Measurements from ENCODE around the gene IGLL1. TPM values are rescaled to one million over a fixed set of nuclear protein-coding genes. Genes with fewer than 3 reads are reported as not detected.
"Not testable (repeated sequence)": the region's sequence is repeated elsewhere in the genome, so short reads cannot be mapped to it uniquely, and the experiment has no call there.

IGLL1 gene
- total RNA-seq, 1 experiment from 2014 or later, result not detected

DNA sequence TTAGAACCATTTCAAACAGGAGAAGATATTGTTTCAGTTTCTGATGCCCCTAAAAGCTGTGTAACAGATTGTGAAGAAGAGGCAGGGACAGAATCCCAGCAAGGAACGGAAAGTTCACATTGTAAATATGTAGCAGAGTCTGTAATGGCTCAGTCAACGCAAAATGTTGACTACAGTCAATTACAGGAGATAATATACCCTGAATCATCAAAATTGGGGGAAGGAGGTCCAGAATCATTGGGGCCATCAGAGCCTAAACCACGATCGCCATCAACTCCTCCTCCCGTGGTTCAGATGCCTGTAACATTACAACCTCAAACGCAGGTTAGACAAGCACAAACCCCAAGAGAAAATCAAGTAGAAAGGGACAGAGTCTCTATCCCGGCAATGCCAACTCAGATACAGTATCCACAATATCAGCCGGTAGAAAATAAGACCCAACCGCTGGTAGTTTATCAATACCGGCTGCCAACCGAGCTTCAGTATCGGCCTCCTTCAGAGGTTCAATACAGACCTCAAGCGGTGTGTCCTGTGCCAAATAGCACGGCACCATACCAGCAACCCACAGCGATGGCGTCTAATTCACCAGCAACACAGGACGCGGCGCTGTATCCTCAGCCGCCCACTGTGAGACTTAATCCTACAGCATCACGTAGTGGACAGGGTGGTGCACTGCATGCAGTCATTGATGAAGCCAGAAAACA, 40.8 kb downstream of the IGLL1 start:
- intact Hi-C loops (cut with micrococcal nuclease), result loop anchor here (1.0 to 5.0 kb wide), 3 partner anchors 137 to 580 kb away; no protein-coding TSS in a partner anchor
- Mint-ChIP-seq H3K4me1 (ENCODE audit: insufficient read depth, unreplicated experiment) (peaks cover 7% of the 10 kb centered on the region), H3K36me3 (ENCODE audit: insufficient read depth, unreplicated experiment) (no peaks in the 10 kb centered on the region), H3K9me3 (ENCODE audit: unreplicated experiment) (no peaks in the 10 kb centered on the region), H3K27ac (ENCODE audit: low read depth, unreplicated experiment) (no peak overlapping the region), H3K4me3 (ENCODE audit: unreplicated experiment) (peak overlapping the region; percentile 16), H3K27me3 (ENCODE audit: insufficient read depth, unreplicated experiment) (peaks cover 11% of the 10 kb centered on the region)
- DNase-seq (ENCODE audit: unreplicated experiment), result peak; percentile 82
- BruUV-seq (replicated peaks), result no TSS peak
- CTCF ChIA-PET, result interaction anchor here (0.6 to 1.3 kb wide), 9 partner anchors 10 to 415 kb away, joined by 3 to 4 read pairs (median 3); no protein-coding TSS in a partner anchor
- TF ChIP-seq, protein P1, sequence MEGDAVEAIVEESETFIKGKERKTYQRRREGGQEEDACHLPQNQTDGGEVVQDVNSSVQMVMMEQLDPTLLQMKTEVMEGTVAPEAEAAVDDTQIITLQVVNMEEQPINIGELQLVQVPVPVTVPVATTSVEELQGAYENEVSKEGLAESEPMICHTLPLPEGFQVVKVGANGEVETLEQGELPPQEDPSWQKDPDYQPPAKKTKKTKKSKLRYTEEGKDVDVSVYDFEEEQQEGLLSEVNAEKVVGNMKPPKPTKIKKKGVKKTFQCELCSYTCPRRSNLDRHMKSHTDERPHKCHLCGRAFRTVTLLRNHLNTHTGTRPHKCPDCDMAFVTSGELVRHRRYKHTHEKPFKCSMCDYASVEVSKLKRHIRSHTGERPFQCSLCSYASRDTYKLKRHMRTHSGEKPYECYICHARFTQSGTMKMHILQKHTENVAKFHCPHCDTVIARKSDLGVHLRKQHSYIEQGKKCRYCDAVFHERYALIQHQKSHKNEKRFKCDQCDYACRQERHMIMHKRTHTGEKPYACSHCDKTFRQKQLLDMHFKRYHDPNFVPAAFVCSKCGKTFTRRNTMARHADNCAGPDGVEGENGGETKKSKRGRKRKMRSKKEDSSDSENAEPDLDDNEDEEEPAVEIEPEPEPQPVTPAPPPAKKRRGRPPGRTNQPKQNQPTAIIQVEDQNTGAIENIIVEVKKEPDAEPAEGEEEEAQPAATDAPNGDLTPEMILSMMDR (IDR thresholded peaks at IDR 0.05; ENCODE audit: unreplicated experiment), result peak; percentile 75
- POLR2A ChIA-PET, result no interaction called here

DNA sequence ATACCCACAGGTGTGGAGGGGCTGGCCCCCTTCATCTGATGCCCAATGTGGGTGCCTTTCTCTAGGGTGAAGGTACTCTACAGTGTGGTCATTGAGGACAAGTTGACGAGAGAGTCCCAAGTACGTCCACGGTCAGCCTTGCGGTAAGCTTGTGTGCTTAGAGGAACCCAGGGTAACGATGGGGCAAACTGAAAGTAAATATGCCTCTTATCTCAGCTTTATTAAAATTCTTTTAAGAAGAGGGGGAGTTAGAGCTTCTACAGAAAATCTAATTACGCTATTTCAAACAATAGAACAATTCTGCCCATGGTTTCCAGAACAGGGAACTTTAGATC, 41.4 kb downstream of the IGLL1 start:
- BruUV-seq (replicated peaks); POLR2A ChIA-PET; H3K27ac Mint-ChIP-seq (ENCODE audit: low read depth, unreplicated experiment); H3K9me3 Mint-ChIP-seq (ENCODE audit: unreplicated experiment); H3K36me3 Mint-ChIP-seq (ENCODE audit: insufficient read depth, unreplicated experiment); H3K4me1 Mint-ChIP-seq (ENCODE audit: insufficient read depth, unreplicated experiment); H3K4me3 Mint-ChIP-seq (ENCODE audit: unreplicated experiment); DNase-seq (ENCODE audit: unreplicated experiment): not testable (repeated sequence)
- CTCF ChIA-PET, result interaction anchor here (0.6 to 1.1 kb wide), 4 partner anchors 103 to 248 kb away, joined by 3 to 4 read pairs (median 4); no protein-coding TSS in a partner anchor
- H3K27me3 Mint-ChIP-seq (ENCODE audit: insufficient read depth, unreplicated experiment), result peaks cover 11% of the 10 kb centered on the region
- intact Hi-C loops (cut with micrococcal nuclease), result loop anchor here (1.0 to 5.0 kb wide), 3 partner anchors 136 to 580 kb away; no protein-coding TSS in a partner anchor

DNA sequence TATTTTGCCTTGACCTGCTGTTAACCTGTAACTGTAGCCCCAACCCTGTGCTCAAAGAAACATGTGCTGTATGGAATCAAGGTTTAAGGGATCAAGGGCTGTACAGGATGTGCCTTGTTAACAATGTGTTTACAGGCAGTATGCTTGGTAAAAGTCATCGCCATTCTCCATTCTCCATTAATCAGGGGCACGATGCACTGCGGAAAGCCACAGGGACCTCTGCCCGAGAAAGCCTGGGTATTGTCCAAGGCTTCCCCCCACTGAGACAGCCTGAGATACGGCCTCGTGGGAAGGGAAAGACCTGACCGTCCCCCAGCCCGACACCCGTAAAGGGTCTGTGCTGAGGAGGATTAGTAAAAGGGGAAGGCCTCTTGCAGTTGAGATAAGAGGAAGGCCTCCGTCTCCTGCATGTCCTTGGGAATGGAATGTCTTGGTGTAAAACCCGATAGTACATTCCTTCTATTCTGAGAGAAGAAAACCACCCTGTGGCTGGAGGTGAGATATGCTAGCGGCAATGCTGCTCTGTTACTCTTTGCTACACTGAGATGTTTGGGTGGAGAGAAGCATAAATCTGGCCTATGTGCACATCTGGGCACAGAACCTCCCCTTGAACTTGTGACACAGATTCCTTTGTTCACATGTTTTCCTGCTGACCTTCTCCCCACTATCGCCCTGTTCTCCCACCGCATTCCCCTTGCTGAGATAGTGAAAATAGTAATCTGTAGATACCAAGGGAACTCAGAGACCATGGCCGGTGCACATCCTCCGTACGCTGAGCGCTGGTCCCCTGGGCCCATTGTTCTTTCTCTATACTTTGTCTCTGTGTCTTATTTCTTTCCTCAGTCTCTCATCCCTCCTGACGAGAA, 42.0 kb downstream of the IGLL1 start:
- H3K36me3 Mint-ChIP-seq (ENCODE audit: insufficient read depth, unreplicated experiment); BruUV-seq (replicated peaks); H3K4me1 Mint-ChIP-seq (ENCODE audit: insufficient read depth, unreplicated experiment); H3K4me3 Mint-ChIP-seq (ENCODE audit: unreplicated experiment); DNase-seq (ENCODE audit: unreplicated experiment); POLR2A ChIA-PET; H3K27ac Mint-ChIP-seq (ENCODE audit: low read depth, unreplicated experiment); H3K9me3 Mint-ChIP-seq (ENCODE audit: unreplicated experiment): not testable (repeated sequence)
- CTCF ChIA-PET, result interaction anchor here (0.6 to 1.1 kb wide), 3 partner anchors 172 to 247 kb away, joined by 3 to 4 read pairs (median 4); no protein-coding TSS in a partner anchor
- intact Hi-C loops (cut with micrococcal nuclease), result loop anchor here (2.0 to 5.0 kb wide), 2 partner anchors 136 to 579 kb away; no protein-coding TSS in a partner anchor
- H3K27me3 Mint-ChIP-seq (ENCODE audit: insufficient read depth, unreplicated experiment), result peaks cover 11% of the 10 kb centered on the region

DNA sequence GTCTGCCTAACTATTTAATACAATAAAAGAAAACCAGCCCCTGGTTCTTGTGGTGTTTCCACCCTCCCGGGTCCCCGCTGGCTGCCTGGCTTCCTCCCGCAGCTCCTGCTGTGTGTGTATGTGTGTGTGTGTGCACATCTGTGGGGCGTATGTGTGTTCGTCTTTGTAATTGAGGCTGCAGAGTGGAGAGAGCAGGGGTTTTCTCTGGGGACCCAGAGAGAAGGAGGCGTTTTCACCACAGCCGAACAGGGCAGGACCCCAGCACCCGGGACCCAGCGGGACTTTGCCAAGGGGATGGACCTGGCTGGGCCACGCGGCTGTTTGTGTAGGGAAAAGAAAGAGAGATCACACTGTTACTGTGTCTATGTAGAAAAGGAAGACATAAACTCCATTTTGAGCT, 42.7 kb downstream of the IGLL1 start:
- no peak overlapping the region for H3K27ac Mint-ChIP-seq (ENCODE audit: low read depth, unreplicated experiment)
- H3K27me3 Mint-ChIP-seq (ENCODE audit: insufficient read depth, unreplicated experiment), result peaks cover 13% of the 10 kb centered on the region
- intact Hi-C loops (cut with micrococcal nuclease), result loop anchor here (5.0 kb wide), 1 partner anchor 135 kb away; no protein-coding TSS in a partner anchor
- no peak for DNase-seq (ENCODE audit: unreplicated experiment)
- ChIA-PET POLR2A (no interaction called here), CTCF (no interaction called here)
- no TSS peak for BruUV-seq (replicated peaks)
- H3K36me3 Mint-ChIP-seq (ENCODE audit: insufficient read depth, unreplicated experiment), result no peaks in the 10 kb centered on the region
- no peak overlapping the region for H3K4me3 Mint-ChIP-seq (ENCODE audit: unreplicated experiment)
- no peaks in the 10 kb centered on the region for H3K9me3 Mint-ChIP-seq (ENCODE audit: unreplicated experiment)
- H3K4me1 Mint-ChIP-seq (ENCODE audit: insufficient read depth, unreplicated experiment), result peaks cover 7% of the 10 kb centered on the region
- TF ChIP-seq, protein P1 (IDR thresholded peaks at IDR 0.05; ENCODE audit: unreplicated experiment), result no peak

Data from MCF 10A (cell line).